Activated naive CD8-positive, alpha-beta T cell (primary cell): ENCODE measurements around the gene FKBP7.
"Not testable (repeated sequence)": the region's sequence is repeated elsewhere in the genome, so short reads cannot be mapped to it uniquely, and the experiment has no call there.

ENCODE experiments used
- H3K27ac Mint-ChIP-seq: one replicate; pipeline ENCODE4 v1.8.0; 2021; ENCODE audit warnings: mixed read lengths
- H3K27me3 Mint-ChIP-seq: one replicate; pipeline ENCODE4 v1.8.0; 2021; ENCODE audit warnings: mixed read lengths
- H3K36me3 Mint-ChIP-seq: one replicate; pipeline ENCODE4 v1.8.0; 2021; ENCODE audit warnings: mixed read lengths
- H3K4me1 Mint-ChIP-seq: one replicate; pipeline ENCODE4 v1.8.0; 2021; ENCODE audit warnings: low read depth, mixed read lengths
- H3K4me3 Mint-ChIP-seq: one replicate; pipeline ENCODE4 v1.8.0; 2021; ENCODE audit warnings: mild to moderate bottlenecking, mixed read lengths
- H3K9me3 Mint-ChIP-seq: one replicate; pipeline ENCODE4 v1.8.0; 2021; ENCODE audit warnings: low read depth, mixed read lengths

Gene FKBP7

DNA sequence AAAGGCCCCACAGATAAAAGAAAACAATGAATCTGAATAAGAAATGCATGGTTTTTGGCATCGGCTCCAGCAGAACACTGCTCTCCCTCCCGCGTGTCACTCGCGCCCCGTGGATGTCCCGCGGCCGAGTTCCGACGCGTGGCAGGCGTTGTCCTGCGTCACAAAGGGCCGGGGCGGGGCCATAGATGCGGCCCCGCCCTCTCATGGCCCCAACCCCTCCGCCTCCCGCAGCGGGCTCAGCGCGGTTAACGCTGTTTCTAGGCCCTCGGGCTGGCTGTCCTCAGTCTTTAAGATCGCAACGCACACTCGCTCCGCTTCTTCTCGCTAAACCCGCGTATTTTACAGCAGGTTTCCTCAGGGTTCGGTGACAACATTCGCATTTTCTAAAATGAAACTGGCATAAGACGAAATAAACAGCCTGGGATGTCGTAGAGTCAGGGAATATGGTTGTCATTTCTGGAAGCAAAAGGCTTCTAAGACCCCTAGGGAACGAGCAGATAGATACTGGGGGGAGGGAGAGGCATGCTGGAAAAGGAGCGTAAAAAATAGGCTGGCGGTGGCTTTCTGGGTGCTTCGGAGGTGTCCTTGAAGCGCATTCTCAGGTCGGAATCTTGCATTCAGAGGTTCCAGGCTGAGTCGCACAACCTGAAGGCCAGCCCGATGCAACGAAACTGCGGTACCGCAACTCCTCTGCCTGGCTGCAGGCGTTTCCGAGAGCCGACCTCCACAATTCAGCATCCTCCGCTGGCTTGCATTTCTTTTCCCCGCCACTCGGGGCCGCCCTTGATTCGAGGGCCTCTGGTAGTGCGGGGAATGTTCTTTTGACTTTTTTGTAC lies at the start of gene FKBP7:
FKBP7 (minus strand) TSS at position 162 of the 836 bp plus-strand sequence; CDS start at position 61, 101 bp downstream.
- H3K36me3 Mint-ChIP-seq: no peaks in the 10 kb centered on the region
- peak within 1 kb of the TSS; percentile 96 for H3K27ac Mint-ChIP-seq
- H3K4me1 Mint-ChIP-seq: peaks cover 52% of the 10 kb centered on the region
- H3K4me3 Mint-ChIP-seq: peak within 1 kb of the TSS; percentile 98
- H3K27me3 Mint-ChIP-seq: no peaks in the 10 kb centered on the region
- H3K9me3 Mint-ChIP-seq: no peaks in the 10 kb centered on the region

DNA sequence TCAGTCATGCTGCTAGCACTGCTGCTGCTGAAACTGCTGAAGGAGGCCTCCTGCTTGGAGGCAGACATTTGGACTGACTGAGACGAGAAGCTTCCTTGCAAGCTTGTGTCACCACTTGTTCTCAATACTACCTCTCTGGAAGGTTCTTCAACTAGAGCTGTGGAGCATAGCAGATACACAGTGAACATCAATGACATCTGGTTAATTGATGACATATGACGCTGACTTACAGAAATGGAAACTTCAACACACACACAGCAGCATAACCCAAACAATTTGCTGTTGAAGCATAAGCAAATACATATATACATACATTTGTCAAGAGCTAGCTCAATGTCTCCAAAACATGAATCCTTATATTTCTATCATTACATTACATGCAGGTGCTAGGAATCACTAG lies 49.2 kb upstream of the FKBP7 start:
- Mint-ChIP-seq H3K9me3 (peaks cover 4% of the 10 kb centered on the region), H3K4me1 (peaks cover 40% of the 10 kb centered on the region), H3K27ac (no peak overlapping the region), H3K27me3 (no peaks in the 10 kb centered on the region), H3K36me3 (peaks cover 31% of the 10 kb centered on the region), H3K4me3 (no peak overlapping the region)

- Mint-ChIP-seq H3K27ac (no peak overlapping the region), H3K9me3 (no peaks in the 10 kb centered on the region), H3K4me1 (peaks cover 42% of the 10 kb centered on the region), H3K36me3 (peaks cover 18% of the 10 kb centered on the region), H3K4me3 (no peak overlapping the region), H3K27me3 (no peaks in the 10 kb centered on the region)
These were observed 47.9 kb upstream of the FKBP7 start for GRCh38 chr2:178526256-178526655.

DNA sequence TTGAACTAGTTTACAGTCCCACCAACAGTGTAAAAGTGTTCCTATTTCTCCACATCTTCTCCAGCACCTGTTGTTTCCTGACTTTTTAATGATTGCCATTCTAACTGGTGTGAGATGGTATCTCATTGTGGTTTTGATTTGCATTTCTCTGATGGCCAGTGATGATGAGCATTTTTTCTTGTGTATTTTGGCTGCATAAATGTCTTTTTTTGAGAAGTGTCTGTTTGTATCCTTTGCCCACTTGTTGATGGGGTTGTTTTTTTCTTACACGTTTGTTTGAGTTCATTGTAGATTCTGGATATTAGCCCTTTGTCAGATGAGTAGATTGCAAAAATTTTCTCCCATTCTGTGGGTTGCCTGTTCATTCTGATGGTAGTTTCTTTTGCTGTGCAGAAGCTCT lies 47.1 kb upstream of the FKBP7 start:
- not testable (repeated sequence) for H3K27ac Mint-ChIP-seq, H3K4me3 Mint-ChIP-seq, H3K9me3 Mint-ChIP-seq, H3K27me3 Mint-ChIP-seq
- peaks cover 12% of the 10 kb centered on the region for H3K36me3 Mint-ChIP-seq
- peaks cover 35% of the 10 kb centered on the region for H3K4me1 Mint-ChIP-seq

GRCh38 chr2:178525010-178525409 lies 46.6 kb upstream of the FKBP7 start:
- H3K9me3 Mint-ChIP-seq, H3K27me3 Mint-ChIP-seq, H3K27ac Mint-ChIP-seq: not testable (repeated sequence)
- H3K4me1 Mint-ChIP-seq: peaks cover 33% of the 10 kb centered on the region
- peak overlapping the region; percentile 46 for H3K4me3 Mint-ChIP-seq
- H3K36me3 Mint-ChIP-seq: peaks cover 12% of the 10 kb centered on the region

DNA sequence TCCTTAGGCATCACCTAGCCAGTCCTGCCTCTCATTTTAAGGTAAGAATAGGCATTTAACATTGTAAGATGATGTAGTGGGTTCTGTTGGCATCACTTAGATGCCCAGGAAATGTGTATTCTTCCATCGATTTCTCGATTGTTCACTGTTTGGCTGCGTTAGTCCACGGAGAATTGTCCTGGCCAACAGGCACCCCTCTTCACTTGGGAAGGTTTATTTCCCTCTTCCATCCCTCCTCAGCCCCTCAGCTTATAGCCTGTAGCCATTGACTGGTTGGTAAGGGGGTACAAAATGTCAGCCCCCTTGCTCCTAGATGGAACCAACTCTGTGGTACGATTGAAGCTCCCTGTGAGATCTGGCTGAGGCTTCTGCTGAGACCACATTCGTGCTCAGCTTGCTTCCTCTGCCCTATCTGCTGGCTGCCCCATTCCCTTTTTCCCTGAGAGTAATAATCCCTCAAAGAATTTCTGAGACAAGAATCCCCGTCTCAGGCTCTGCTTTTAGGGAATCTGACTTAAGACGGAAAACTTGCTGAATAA lies 45.3 kb upstream of the FKBP7 start:
- Mint-ChIP-seq H3K27ac (peak overlapping the region; percentile 75), H3K27me3 (no peaks in the 10 kb centered on the region), H3K9me3 (no peaks in the 10 kb centered on the region), H3K4me3 (peak overlapping the region; percentile 94), H3K36me3 (peaks cover 11% of the 10 kb centered on the region), H3K4me1 (peaks cover 31% of the 10 kb centered on the region)

GRCh38 chr2:178522950-178523595 lies 44.7 kb upstream of the FKBP7 start:
- Mint-ChIP-seq H3K27me3 (no peaks in the 10 kb centered on the region), H3K9me3 (no peaks in the 10 kb centered on the region), H3K4me3 (peak overlapping the region; percentile 94), H3K4me1 (peaks cover 29% of the 10 kb centered on the region), H3K27ac (peak overlapping the region; percentile 75), H3K36me3 (peaks cover 13% of the 10 kb centered on the region)

DNA sequence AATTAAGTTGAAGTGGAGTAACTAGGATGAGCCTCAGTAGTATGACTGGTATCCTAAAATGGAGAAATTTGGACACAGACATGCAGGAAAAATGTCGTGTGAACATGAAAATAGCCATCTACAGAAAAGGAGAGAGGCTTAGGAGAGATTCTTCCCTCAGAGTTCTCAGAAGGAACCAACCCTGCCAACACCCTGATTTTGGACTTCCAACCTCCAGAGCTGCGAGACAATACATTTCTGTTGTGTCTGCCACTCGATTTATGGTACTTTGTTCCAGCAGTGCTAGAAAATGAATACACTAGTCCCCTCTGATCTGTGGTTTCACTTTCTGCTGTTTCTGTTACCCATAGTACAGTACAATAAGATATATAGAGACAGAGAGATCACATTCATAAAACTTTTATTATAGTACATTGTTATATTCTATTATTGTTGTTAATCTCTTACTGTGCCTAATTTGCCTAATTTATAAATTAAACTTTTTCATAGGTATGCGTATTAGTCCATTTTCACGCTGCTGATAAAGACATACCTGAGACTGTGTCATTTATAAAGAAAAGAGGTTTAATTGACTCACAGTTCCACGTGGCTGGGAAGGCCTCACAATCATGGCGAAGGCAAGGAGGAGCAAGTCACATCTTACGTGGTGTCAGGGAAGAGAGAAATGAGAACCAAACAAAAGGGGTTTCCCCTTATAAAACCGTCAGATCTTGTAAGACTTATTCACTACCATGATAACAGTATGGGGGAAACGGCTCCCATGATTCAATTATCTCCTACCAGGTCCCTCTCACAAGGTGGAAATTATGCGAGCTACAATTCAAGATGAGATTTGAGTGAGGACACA lies 43.1 kb upstream of the FKBP7 start:
- Mint-ChIP-seq H3K4me3 (peak overlapping the region; percentile 15), H3K27ac (peak overlapping the region; percentile 35), H3K9me3 (no peaks in the 10 kb centered on the region)

GRCh38 chr2:178517496-178517895 lies 39.1 kb upstream of the FKBP7 start:
- Mint-ChIP-seq H3K36me3 (peaks cover 15% of the 10 kb centered on the region), H3K9me3 (no peaks in the 10 kb centered on the region), H3K4me1 (peaks cover 16% of the 10 kb centered on the region), H3K4me3 (no peak overlapping the region), H3K27ac (no peak overlapping the region), H3K27me3 (no peaks in the 10 kb centered on the region)

More for the DNA sequence above, 43.1 kb upstream of the FKBP7 start:
- Mint-ChIP-seq H3K4me1 (peaks cover 25% of the 10 kb centered on the region), H3K27me3 (no peaks in the 10 kb centered on the region), H3K36me3 (peaks cover 11% of the 10 kb centered on the region)

- no peak overlapping the region for H3K4me3 Mint-ChIP-seq
- peak overlapping the region; percentile 75 for H3K27ac Mint-ChIP-seq
- H3K9me3 Mint-ChIP-seq: no peaks in the 10 kb centered on the region
- peaks cover 14% of the 10 kb centered on the region for H3K4me1 Mint-ChIP-seq
- no peaks in the 10 kb centered on the region for H3K27me3 Mint-ChIP-seq
- peaks cover 15% of the 10 kb centered on the region for H3K36me3 Mint-ChIP-seq
These were observed 36.3 kb upstream of the FKBP7 start for GRCh38 chr2:178514664-178515063.

DNA sequence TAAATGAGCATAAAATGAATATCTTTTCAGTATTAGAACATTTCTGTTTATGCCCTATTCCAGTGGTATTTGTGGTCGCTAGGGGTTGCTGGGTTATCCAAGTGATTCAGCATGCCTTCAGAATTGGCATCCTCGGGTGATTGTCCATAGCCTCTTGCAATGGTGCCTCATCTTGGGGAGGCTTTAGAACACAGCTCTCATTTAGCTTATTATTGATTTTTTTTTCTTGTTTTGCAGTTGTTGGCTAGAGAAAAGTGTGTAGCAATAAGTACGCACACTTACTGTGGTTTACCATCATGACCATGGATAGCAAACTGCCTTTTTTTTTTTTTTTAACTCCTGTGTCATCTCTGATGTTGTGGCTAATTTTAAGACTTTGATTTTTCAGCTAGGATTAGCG lies 35.5 kb upstream of the FKBP7 start:
- Mint-ChIP-seq H3K27ac (no peak overlapping the region), H3K4me3 (no peak overlapping the region), H3K4me1 (peaks cover 14% of the 10 kb centered on the region), H3K9me3 (no peaks in the 10 kb centered on the region), H3K27me3 (no peaks in the 10 kb centered on the region), H3K36me3 (peaks cover 15% of the 10 kb centered on the region)

- Mint-ChIP-seq H3K27ac (no peak overlapping the region), H3K9me3 (no peaks in the 10 kb centered on the region), H3K4me3 (no peak overlapping the region), H3K36me3 (peaks cover 7% of the 10 kb centered on the region), H3K4me1 (peaks cover 14% of the 10 kb centered on the region), H3K27me3 (no peaks in the 10 kb centered on the region)
These were observed 34.1 kb upstream of the FKBP7 start for GRCh38 chr2:178512484-178512883.

DNA sequence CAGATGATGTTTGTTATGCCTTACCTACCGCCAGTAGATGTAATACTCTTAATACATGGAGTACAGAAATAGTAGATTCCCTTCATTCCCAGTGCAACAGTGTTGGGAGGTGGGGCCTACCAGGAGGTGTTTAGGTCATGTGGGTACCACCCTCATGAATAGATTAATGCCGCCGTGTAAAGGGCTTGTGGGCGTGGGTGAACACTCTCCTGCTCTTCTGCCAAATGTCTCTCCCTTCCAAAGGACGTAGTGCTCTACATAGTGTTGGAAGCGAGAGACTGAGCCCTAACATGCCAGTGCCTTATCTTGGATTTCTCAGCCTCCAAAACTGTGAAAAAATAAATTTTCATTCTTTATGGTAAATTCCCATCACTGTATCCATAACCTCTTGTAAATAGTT lies 32.0 kb upstream of the FKBP7 start:
- Mint-ChIP-seq H3K36me3 (peaks cover 7% of the 10 kb centered on the region), H3K27me3 (no peaks in the 10 kb centered on the region), H3K4me3 (no peak overlapping the region), H3K9me3 (no peaks in the 10 kb centered on the region), H3K4me1 (peaks cover 14% of the 10 kb centered on the region), H3K27ac (no peak overlapping the region)

- Mint-ChIP-seq H3K4me1 (no peaks in the 10 kb centered on the region), H3K27me3 (no peaks in the 10 kb centered on the region), H3K4me3 (no peak overlapping the region), H3K9me3 (no peaks in the 10 kb centered on the region), H3K27ac (no peak overlapping the region), H3K36me3 (peaks cover 8% of the 10 kb centered on the region)
These were observed 30.2 kb upstream of the FKBP7 start for GRCh38 chr2:178508646-178509045.

GRCh38 chr2:178506949-178507348 lies 28.5 kb upstream of the FKBP7 start:
- Mint-ChIP-seq H3K36me3 (peaks cover 5% of the 10 kb centered on the region), H3K27ac (no peak overlapping the region), H3K4me3 (no peak overlapping the region), H3K27me3 (no peaks in the 10 kb centered on the region), H3K4me1 (no peaks in the 10 kb centered on the region), H3K9me3 (no peaks in the 10 kb centered on the region)
